UCSD-AML1 (cell line): Measurements from ENCODE around the gene CBFA2T2.
"Not testable (repeated sequence)": the region's sequence is repeated elsewhere in the genome, so short reads cannot be mapped to it uniquely, and the experiment has no call there.

ENCODE experiments used
- DNase-seq: peaks from one replicate; lab custom pipeline; 2025; ENCODE audit not compliant: unreplicated experiment; lab: John Stamatoyannopoulos, UW

CBFA2T2 gene

GRCh38 chr20:33570743-33571142 lies 80.8 kb downstream of the CBFA2T2 start:
- DNase-seq, result no peak

GRCh38 chr20:33573268-33573667 lies 83.4 kb downstream of the CBFA2T2 start:
- DNase-seq, result not testable (repeated sequence)

GRCh38 chr20:33575282-33575681 lies 85.4 kb downstream of the CBFA2T2 start:
- no peak for DNase-seq

GRCh38 chr20:33576432-33577125 lies 86.7 kb downstream of the CBFA2T2 start:
- no peak for DNase-seq

- no peak for DNase-seq
These were observed 88.6 kb downstream of the CBFA2T2 start for GRCh38 chr20:33578510-33578909.

GRCh38 chr20:33583143-33583542 lies 93.2 kb downstream of the CBFA2T2 start:
- no peak for DNase-seq

- no peak for DNase-seq
These were observed 95.1 kb downstream of the CBFA2T2 start for GRCh38 chr20:33584976-33585375.

- DNase-seq, result no peak
These were observed 95.5 kb downstream of the CBFA2T2 start for GRCh38 chr20:33585413-33585812.

GRCh38 chr20:33589059-33589458 lies 99.2 kb downstream of the CBFA2T2 start:
- no peak for DNase-seq

- not testable (repeated sequence) for DNase-seq
These were observed 102.0 kb downstream of the CBFA2T2 start for GRCh38 chr20:33591901-33592300.

- DNase-seq, result no peak
These were observed 104.8 kb downstream of the CBFA2T2 start for GRCh38 chr20:33594743-33595142.

- DNase-seq, result no peak
These were observed 110.5 kb downstream of the CBFA2T2 start for GRCh38 chr20:33600414-33600813.

- DNase-seq, result no peak
These were observed 111.1 kb downstream of the CBFA2T2 start for GRCh38 chr20:33600981-33601380.

GRCh38 chr20:33601861-33602260 lies 112.0 kb downstream of the CBFA2T2 start:
- DNase-seq, result no peak

GRCh38 chr20:33602826-33603590 lies 113.1 kb downstream of the CBFA2T2 start:
- no peak for DNase-seq

- DNase-seq, result no peak
These were observed 114.4 kb downstream of the CBFA2T2 start for GRCh38 chr20:33604084-33604990.

GRCh38 chr20:33604991-33605370 lies 115.1 kb downstream of the CBFA2T2 start:
- no peak for DNase-seq

GRCh38 chr20:33606118-33606771 lies 116.3 kb downstream of the CBFA2T2 start:
- no peak for DNase-seq

- no peak for DNase-seq
These were observed 119.6 kb downstream of the CBFA2T2 start for GRCh38 chr20:33609504-33609903.

GRCh38 chr20:33611106-33611505 lies 121.2 kb downstream of the CBFA2T2 start:
- no peak for DNase-seq

- no peak for DNase-seq
These were observed 122.1 kb downstream of the CBFA2T2 start for GRCh38 chr20:33612001-33612400.
